ENCODE results near the gene MXRA7.

Gene MXRA7, protein sequence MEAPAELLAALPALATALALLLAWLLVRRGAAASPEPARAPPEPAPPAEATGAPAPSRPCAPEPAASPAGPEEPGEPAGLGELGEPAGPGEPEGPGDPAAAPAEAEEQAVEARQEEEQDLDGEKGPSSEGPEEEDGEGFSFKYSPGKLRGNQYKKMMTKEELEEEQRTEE

DNA sequence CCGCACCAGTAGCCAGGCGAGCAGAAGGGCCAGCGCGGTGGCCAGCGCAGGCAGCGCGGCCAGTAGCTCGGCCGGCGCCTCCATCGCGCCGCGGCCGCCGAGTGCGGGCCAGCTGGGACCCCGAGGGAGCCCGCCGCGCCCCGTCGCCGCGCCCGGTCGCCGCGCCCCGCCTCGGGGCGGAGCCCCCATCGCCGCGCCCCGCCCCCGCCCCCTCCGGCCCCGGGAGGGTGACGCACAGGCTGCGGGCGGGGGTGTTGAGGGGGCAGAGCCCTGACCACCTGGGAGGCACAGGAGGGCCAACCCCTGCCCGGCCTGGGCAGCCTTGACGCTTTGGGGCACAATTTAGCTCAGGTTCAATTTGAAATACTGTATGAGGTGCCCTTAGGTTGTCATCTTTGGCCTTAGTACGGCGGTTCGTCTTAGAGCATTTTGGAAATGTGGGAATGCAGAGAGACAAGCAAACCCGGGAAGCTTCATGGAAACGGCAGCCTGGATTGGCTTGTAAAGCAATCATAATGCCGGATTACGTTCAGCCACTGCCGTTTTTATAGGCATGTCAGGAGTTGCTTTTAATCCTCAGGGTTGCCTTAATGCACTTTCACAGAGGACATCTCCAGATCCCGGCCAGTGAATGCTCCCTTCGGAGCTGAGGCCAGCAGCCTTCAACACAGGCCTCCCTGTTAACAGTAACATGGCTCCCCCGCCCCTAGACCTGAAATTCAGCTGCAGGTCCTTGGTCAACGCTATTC is at the start of gene MXRA7:
TSS of gene MXRA7 (minus strand) at position 103 of the 749 bp plus-strand sequence. CDS start at position 84, 19 bp downstream.
- Mint-ChIP-seq H3K9me3 (no peaks in the 10 kb centered on the region), H3K27me3 (ENCODE audit: low read depth, poor library complexity) (peaks cover 32% of the 10 kb centered on the region), H3K4me1 (peaks cover 34% of the 10 kb centered on the region), H3K4me3 (peak within 1 kb of the TSS; percentile 87), H3K27ac (peak within 1 kb of the TSS; percentile 91), H3K36me3 (ENCODE audit: low read depth) (no peaks in the 10 kb centered on the region)
- DNase-seq: peak; percentile 77
- TF ChIP-seq, protein P1, sequence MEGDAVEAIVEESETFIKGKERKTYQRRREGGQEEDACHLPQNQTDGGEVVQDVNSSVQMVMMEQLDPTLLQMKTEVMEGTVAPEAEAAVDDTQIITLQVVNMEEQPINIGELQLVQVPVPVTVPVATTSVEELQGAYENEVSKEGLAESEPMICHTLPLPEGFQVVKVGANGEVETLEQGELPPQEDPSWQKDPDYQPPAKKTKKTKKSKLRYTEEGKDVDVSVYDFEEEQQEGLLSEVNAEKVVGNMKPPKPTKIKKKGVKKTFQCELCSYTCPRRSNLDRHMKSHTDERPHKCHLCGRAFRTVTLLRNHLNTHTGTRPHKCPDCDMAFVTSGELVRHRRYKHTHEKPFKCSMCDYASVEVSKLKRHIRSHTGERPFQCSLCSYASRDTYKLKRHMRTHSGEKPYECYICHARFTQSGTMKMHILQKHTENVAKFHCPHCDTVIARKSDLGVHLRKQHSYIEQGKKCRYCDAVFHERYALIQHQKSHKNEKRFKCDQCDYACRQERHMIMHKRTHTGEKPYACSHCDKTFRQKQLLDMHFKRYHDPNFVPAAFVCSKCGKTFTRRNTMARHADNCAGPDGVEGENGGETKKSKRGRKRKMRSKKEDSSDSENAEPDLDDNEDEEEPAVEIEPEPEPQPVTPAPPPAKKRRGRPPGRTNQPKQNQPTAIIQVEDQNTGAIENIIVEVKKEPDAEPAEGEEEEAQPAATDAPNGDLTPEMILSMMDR (IDR thresholded peaks at IDR 0.05): no peak

DNA sequence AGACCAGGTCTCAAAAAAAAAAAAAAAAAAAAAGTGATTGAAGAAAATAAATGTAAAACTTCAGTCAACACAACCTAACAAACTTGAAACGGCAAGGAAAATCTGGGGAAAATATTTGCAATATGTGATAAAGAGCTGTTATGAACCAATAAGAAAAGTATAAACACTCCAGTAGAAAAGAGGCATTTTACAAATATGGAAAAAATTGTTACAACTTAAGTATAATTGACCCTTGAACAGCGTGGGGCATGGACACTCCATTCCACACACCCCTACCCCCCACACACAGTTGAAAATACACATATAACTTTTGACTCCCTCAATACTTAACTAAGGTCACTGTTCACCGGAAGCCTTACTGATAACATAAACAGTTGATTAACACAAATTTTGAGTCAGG is 47.8 kb upstream of the MXRA7 start:
- Mint-ChIP-seq H3K36me3 (ENCODE audit: low read depth) (peaks cover 59% of the 10 kb centered on the region), H3K27ac (no peak overlapping the region), H3K9me3 (peaks cover 11% of the 10 kb centered on the region), H3K27me3 (ENCODE audit: low read depth, poor library complexity) (no peaks in the 10 kb centered on the region), H3K4me1 (no peaks in the 10 kb centered on the region), H3K4me3 (no peak overlapping the region)
- no peak for DNase-seq
- TF ChIP-seq, protein P1 (IDR thresholded peaks at IDR 0.05): no peak

DNA sequence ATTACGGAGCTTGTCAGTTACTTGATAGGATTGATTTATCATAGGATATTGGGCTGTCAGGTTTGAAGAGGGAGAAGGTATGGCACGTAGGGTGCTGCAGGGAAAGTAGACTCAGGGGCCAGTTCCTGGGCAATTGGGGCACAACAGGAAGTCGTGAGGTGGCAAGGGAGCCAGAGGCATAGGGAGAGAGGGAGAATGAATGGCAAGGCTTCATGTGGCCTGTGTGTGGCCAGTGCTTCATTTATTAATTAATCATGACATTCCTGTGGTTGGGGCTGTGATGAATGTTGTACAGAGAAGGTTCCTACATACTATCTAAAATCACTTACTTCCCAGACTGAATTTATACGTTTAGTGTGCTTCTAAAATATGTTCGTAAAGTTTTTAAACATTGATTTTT is 46.5 kb upstream of the MXRA7 start:
- TF ChIP-seq, protein P1 (IDR thresholded peaks at IDR 0.05): no peak
- peaks cover 64% of the 10 kb centered on the region for H3K36me3 Mint-ChIP-seq (ENCODE audit: low read depth)
- no peak overlapping the region for H3K27ac Mint-ChIP-seq
- H3K9me3 Mint-ChIP-seq: peaks cover 11% of the 10 kb centered on the region
- no peak overlapping the region for H3K4me3 Mint-ChIP-seq
- H3K4me1 Mint-ChIP-seq: no peaks in the 10 kb centered on the region
- no peak for DNase-seq
- H3K27me3 Mint-ChIP-seq (ENCODE audit: low read depth, poor library complexity): no peaks in the 10 kb centered on the region

DNA sequence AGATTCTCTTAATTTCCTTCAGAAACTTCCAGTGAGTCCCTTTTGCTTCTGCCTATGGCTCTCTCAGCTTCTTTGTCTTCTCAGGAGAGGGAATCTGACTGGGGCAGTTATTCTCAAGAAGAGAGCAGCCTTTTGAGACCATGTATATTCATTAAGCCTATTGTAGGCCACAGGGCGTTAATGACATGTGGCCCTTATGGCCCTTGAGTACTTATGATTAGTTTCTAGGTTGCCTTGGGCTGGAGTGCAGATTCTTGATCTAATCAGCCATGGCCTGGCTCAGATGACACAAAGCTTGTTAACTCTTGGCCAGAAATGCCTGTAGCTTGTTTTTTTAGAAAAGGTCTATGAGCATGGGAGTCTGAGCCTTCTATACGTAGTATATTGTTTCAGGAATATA is 44.5 kb upstream of the MXRA7 start:
- DNase-seq: no peak
- no peak overlapping the region for H3K4me3 Mint-ChIP-seq
- H3K36me3 Mint-ChIP-seq (ENCODE audit: low read depth): peaks cover 51% of the 10 kb centered on the region
- TF ChIP-seq, protein P1 (IDR thresholded peaks at IDR 0.05): no peak
- H3K27ac Mint-ChIP-seq: no peak overlapping the region
- H3K9me3 Mint-ChIP-seq: peaks cover 7% of the 10 kb centered on the region
- H3K27me3 Mint-ChIP-seq (ENCODE audit: low read depth, poor library complexity): no peaks in the 10 kb centered on the region
- no peaks in the 10 kb centered on the region for H3K4me1 Mint-ChIP-seq

DNA sequence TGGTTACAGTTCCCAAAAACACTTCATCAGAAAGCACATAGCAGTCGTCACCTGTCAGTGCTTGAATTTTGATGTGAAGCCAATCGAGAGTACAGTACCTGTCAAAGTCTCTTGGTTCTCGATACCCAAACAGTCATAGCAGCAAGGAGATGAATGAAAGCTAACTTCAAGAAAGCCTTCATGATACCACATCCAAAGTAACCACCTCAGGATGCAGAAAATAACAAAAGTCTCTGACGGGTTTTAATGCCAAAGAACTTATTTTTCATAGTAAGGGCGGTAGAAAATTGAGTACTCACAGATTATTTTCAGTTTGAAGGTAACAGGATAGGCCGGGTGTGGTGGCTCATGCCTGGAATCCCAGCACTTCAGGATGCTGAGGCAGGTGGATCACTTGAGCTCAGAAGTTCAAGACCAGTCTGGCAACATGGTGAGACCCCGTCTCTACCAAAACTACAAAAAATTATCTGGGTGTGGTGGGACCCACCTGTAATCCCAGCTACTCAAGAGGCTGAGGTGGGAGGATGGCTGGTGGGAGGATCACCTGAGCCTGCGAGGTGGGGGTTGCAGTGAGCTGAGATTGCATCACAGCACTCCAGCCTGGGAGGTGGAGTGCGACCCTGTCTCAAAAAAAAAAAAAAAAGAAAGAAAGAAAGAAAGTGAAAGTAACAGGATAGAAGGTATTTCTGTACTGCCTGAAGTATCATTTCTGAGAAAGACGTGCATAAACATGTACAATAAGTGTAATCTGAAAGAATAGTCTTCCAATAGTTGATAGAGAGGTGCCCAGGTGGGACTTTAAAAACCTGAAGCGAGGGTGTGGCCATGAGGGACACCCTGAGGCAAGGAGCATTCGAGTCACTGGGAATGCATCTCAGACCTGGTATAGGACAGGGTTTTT is 42.5 kb upstream of the MXRA7 start:
- H3K4me1 Mint-ChIP-seq: no peaks in the 10 kb centered on the region
- no peak overlapping the region for H3K27ac Mint-ChIP-seq
- DNase-seq: no peak
- no peaks in the 10 kb centered on the region for H3K27me3 Mint-ChIP-seq (ENCODE audit: low read depth, poor library complexity)
- H3K9me3 Mint-ChIP-seq: peaks cover 4% of the 10 kb centered on the region
- H3K36me3 Mint-ChIP-seq (ENCODE audit: low read depth): peaks cover 60% of the 10 kb centered on the region
- H3K4me3 Mint-ChIP-seq: no peak overlapping the region
- TF ChIP-seq, protein P1 (IDR thresholded peaks at IDR 0.05): no peak

Data from nephron progenitor cell (in vitro differentiated cells).